ENCODE measurements around the gene PSG3.
A peak's percentile ranks its signal among the peaks of the same experiment; 100 is the strongest.
"Not testable (repeated sequence)": the region's sequence is repeated elsewhere in the genome, so short reads cannot be mapped to it uniquely, and the experiment has no call there.

The PSG3 gene

GRCh38 chr19:42740381-42740780 lies at the start of gene PSG3:
TSS of gene PSG3 (minus strand) at chr19:42740481. CDS start at chr19:42740384, 97 bp downstream.
- not testable (repeated sequence) for DNase-seq

GRCh38 chr19:42788766-42789165 lies 48.5 kb upstream of the PSG3 start:
- DNase-seq, result not testable (repeated sequence)

- DNase-seq, result not testable (repeated sequence)
These were observed 47.5 kb upstream of the PSG3 start for GRCh38 chr19:42787766-42788165.

GRCh38 chr19:42776750-42777612 lies 36.7 kb upstream of the PSG3 start:
- peak in 42 of 56 donors; percentile 1 to 71 (median 24) for DNase-seq

- DNase-seq, result not testable (repeated sequence)
These were observed 34.4 kb upstream of the PSG3 start for GRCh38 chr19:42774510-42775158.

- not testable (repeated sequence) for DNase-seq
These were observed 27.0 kb upstream of the PSG3 start for GRCh38 chr19:42767319-42767718.

- DNase-seq, result not testable (repeated sequence)
These were observed 26.6 kb upstream of the PSG3 start for GRCh38 chr19:42766871-42767270.

GRCh38 chr19:42764836-42765235 lies 24.6 kb upstream of the PSG3 start:
- no peak for DNase-seq

GRCh38 chr19:42762789-42763188 lies 22.5 kb upstream of the PSG3 start:
- DNase-seq, result no peak

- DNase-seq, result not testable (repeated sequence)
These were observed 21.6 kb upstream of the PSG3 start for GRCh38 chr19:42761924-42762295.

- not testable (repeated sequence) for DNase-seq
These were observed 21.0 kb upstream of the PSG3 start for GRCh38 chr19:42760954-42761923.

- peak in 1 of 56 donors; percentile 5 for DNase-seq
These were observed 18.4 kb upstream of the PSG3 start for GRCh38 chr19:42758667-42759066.

GRCh38 chr19:42752246-42752645 lies 12.0 kb upstream of the PSG3 start:
- not testable (repeated sequence) for DNase-seq

GRCh38 chr19:42741726-42742607 lies 1.7 kb upstream of the PSG3 start:
- peak in 1 of 56 donors; percentile 6 for DNase-seq

- DNase-seq, result not testable (repeated sequence)
These were observed 2.7 kb downstream of the PSG3 start for GRCh38 chr19:42737581-42738011.

- DNase-seq, result not testable (repeated sequence)
These were observed 11.9 kb downstream of the PSG3 start for GRCh38 chr19:42728341-42728740.

GRCh38 chr19:42714000-42714399 lies 26.3 kb downstream of the PSG3 start:
- DNase-seq, result not testable (repeated sequence)

GRCh38 chr19:42712753-42713152 lies 27.5 kb downstream of the PSG3 start:
- not testable (repeated sequence) for DNase-seq

- not testable (repeated sequence) for DNase-seq
These were observed 29.3 kb downstream of the PSG3 start for GRCh38 chr19:42710986-42711385.

GRCh38 chr19:42697884-42698283 lies 42.4 kb downstream of the PSG3 start:
- DNase-seq, result no peak
